GM12878 (cell line): ENCODE results near the gene ULK4. TPM values are rescaled to one million over a fixed set of nuclear protein-coding genes. Genes with fewer than 3 reads are reported as not detected.

Experiments used
- ATAC-seq: fragments of 200-7000 bp; cut with Tn5 transposase; 3 replicates; pipeline ENCODE4 v1.9.1; 2020; ENCODE audit warnings: mild to moderate bottlenecking, moderate library complexity
- BruUV-seq: library from RNA; stranded (reverse); fragments of 400-500 nt; replicated peaks from 2 replicates; lab custom pipeline; 2021; lab: Mats Ljungman, UMichigan
- CTCF ChIA-PET: fragments of 300-600 bp; sonication (Branson Sonifier 250); formaldehyde crosslinking; extraction: SDS; loops from one replicate; lab custom pipeline; 2021; ENCODE audit warnings: inconsistent platforms; lab: Yijun Ruan, JAX
- POLR2A ChIA-PET: fragments of 350-600 bp; formaldehyde crosslinking; extraction: SDS; loops from one replicate; lab custom pipeline; 2021; ENCODE audit warnings: inconsistent platforms; lab: Charles Lee
- RAD21 ChIA-PET: fragments of 300-600 bp; sonication (Branson Sonifier 250); formaldehyde crosslinking; loops from one replicate; lab custom pipeline; 2023; ENCODE audit warnings: antibody characterized with exemption; ENCODE audit not compliant: unreplicated experiment; lab: Charles Lee
- SMC1A ChIA-PET: fragments of 300-600 bp; sonication (Branson Sonifier 250); formaldehyde crosslinking; loops from one replicate; lab custom pipeline; 2023; ENCODE audit not compliant: unreplicated experiment, uncharacterized antibody; lab: Charles Lee
- DNase-seq: peaks from one replicate; pipeline ENCODE4 v3.0.0-alpha.2; 2011; ENCODE audit warnings: low read depth, low spot score
- FAIRE-seq: peaks from 3 replicates; lab custom pipeline; 2011; peaks lifted over from hg19 to GRCh38; lab: Jason Lieb, UNC
- H2AFZ ChIP-seq: 2 replicates; pipeline ENCODE4 v1.6.0; 2011; ENCODE audit warnings: low read depth, low read length, control low read depth; ENCODE audit not compliant: control insufficient read depth
- H3K27ac ChIP-seq: 2 replicates; pipeline ENCODE4 v1.5.1; 2011; ENCODE audit warnings: control low read depth; ENCODE audit not compliant: control insufficient read depth, insufficient read depth
- H3K27me3 ChIP-seq, 2 experiments: replicated peaks in 1 of 2; 2 replicates each; pipeline versions ENCODE4 v1.6.0 to v1.6.1; 2011; ENCODE audit warnings: low read length in 1 of 2; ENCODE audit not compliant: control insufficient read depth in 2 of 2, insufficient read depth in 2 of 2
- H3K36me3 ChIP-seq, 2 experiments: 2 replicates each; pipeline ENCODE4 v1.5.1; 2011; ENCODE audit warnings: low read length in 1 of 2; ENCODE audit not compliant: control insufficient read depth in 2 of 2, insufficient read depth in 2 of 2
- H3K4me1 ChIP-seq: 2 replicates; pipeline ENCODE4 v1.6.1; 2011; ENCODE audit warnings: mild to moderate bottlenecking, low read length, moderate library complexity, mixed read lengths; ENCODE audit not compliant: control insufficient read depth, insufficient read depth
- H3K4me2 ChIP-seq: 2 replicates; pipeline ENCODE4 v1.6.0; 2011; ENCODE audit warnings: control low read depth; ENCODE audit not compliant: control insufficient read depth, insufficient read depth
- H3K4me3 ChIP-seq: fragments of 200-600 bp; sonication (generic); 2 replicates; pipeline ENCODE4 v1.5.1; 2016
- H3K79me2 ChIP-seq: 2 replicates; pipeline ENCODE4 v1.6.0; 2011; ENCODE audit warnings: low read length; ENCODE audit not compliant: control insufficient read depth, insufficient read depth
- H3K9ac ChIP-seq: 2 replicates; pipeline ENCODE4 v1.8.0; 2011; ENCODE audit warnings: low read length, control low read depth, mixed read lengths; ENCODE audit not compliant: control insufficient read depth, insufficient read depth
- H3K9me3 ChIP-seq: replicated peaks from 3 replicates; pipeline ENCODE4 v1.5.1; 2011; ENCODE audit warnings: mild to moderate bottlenecking, low read length; ENCODE audit not compliant: control insufficient read depth, insufficient read depth
- H4K20me1 ChIP-seq: 2 replicates; pipeline ENCODE4 v1.6.0; 2011; ENCODE audit not compliant: control insufficient read depth, insufficient read depth
- CHD2 ChIP-seq: IDR thresholded peaks from 2 replicates; pipeline ENCODE4 v1.6.1; 2011; ENCODE audit warnings: low read depth, low read length, improper control_type of control experiment, borderline replicate concordance
- SKIL ChIP-seq: fragments of 450-650 bp; IDR thresholded peaks from 2 replicates; pipeline ENCODE4 v1.6.1; 2017; ENCODE audit warnings: mild to moderate bottlenecking, low read depth, inconsistent platforms; ENCODE audit not compliant: poor library complexity, severe bottlenecking
- TBL1XR1 ChIP-seq: IDR thresholded peaks from 2 replicates; pipeline ENCODE4 v1.6.1; 2012; ENCODE audit warnings: low read depth, low read length, improper control_type of control experiment
- ZBTB11 ChIP-seq: fragments of 450-650 bp; formaldehyde crosslinking; IDR thresholded peaks from 2 replicates; pipeline ENCODE4 v1.5.0; 2022; ENCODE audit warnings: mild to moderate bottlenecking, missing genetic modification characterization
- whole genome bisulfite sequencing: methylation state at CpG from one replicate; pipeline ENCODE4 v1.1.6; 2016; ENCODE audit warnings: low lambda C conversion rate; ENCODE audit not compliant: insufficient replicate concordance, insufficient coverage; ENCODE audit errors: missing lambda C conversion rate; 5-methylcytosine and 5-hydroxymethylcytosine counted together
- in situ Hi-C: fragments of 300-500 bp; cut with MboI; formaldehyde crosslinking; loops from 9 replicates; pipeline ENCODE4 v1.14.3; 2018; ENCODE audit warnings: mixed read lengths
- intact Hi-C: fragments of 100-400 bp; cut with micrococcal nuclease; formaldehyde crosslinking; loops from one replicate; pipeline ENCODE4 v1.14.2; 2022; ENCODE audit not compliant: unreplicated experiment
- polyA plus RNA-seq, 11 experiments: library from polyadenylated mRNA; depleted of rRNA in 4 of 11; unstranded in 6 of 11; stranded (reverse) in 5 of 11; fragments of >200 nt; fragmentation: Nextera tagmentation in 4 of 11; fragmentation: Illumina TruSeq in 1 of 11; extraction: Ambion mirVana in 4 of 11; extraction: Trizol in 1 of 11; gene quantifications; 1 replicate in 1 of 11; 2 replicates in 10 of 11; pipeline versions ENCODE4 v1.2.1 to v1.2.3, GENCODE V29; 2011 to 2016; ENCODE audit warnings: inconsistent platforms in 2 of 11, missing spikeins in 2 of 11, low read depth in 1 of 11
- total RNA-seq, 4 experiments: library from RNA; depleted of rRNA in 3 of 4; stranded (reverse); fragments of >200 nt in 3 of 4; fragmentation: Illumina TruSeq in 1 of 4; extraction: Trizol in 1 of 4; gene quantifications; 2 replicates each; pipeline versions ENCODE4 v1.2.1 to v1.2.3, GENCODE V29; 2013 to 2021

ULK4 gene
- total and polyA plus RNA-seq, 10 of the 15 experiments (the other 5 are each of a cell fraction or from before 2014, with no cell fraction given) = 3.5 to 7.6 (median 6.3) TPM

GRCh38 chr3:41274944-41275668 is 686.8 kb downstream of the ULK4 start:
- Histone ChIP-seq H3K9ac (no peak overlapping the region), H3K27ac (no peak overlapping the region), H3K4me3 (no peak overlapping the region), H3K79me2 (no peaks in the 10 kb centered on the region), H3K4me2 (no peak overlapping the region), H3K36me3 (no peaks in the 10 kb centered on the region), H3K4me1 (no peaks in the 10 kb centered on the region), H4K20me1 (no peaks in the 10 kb centered on the region), H3K27me3 (no peaks in the 10 kb centered on the region), H2AFZ (no peak overlapping the region), H3K9me3 (no peaks in the 10 kb centered on the region)
- ChIA-PET POLR2A (no interaction called here), RAD21 (no interaction called here), SMC1A (no interaction called here), CTCF (no interaction called here)
- no TSS peak for BruUV-seq
- FAIRE-seq (no peak), DNase-seq (no peak), ATAC-seq (no peak)
- no peak for TF ChIP-seq TBL1XR1
- no peak for TF ChIP-seq SKIL
- intact Hi-C loops (no loop called here), in situ Hi-C loops (no loop called here)

GRCh38 chr3:41272667-41273066 is 689.2 kb downstream of the ULK4 start:
- H3K4me1 ChIP-seq = no peaks in the 10 kb centered on the region
- TF ChIP-seq ZBTB11 (CRISPR knock-in tag) (no peak), CHD2 (no peak)
- TF ChIP-seq, all 136 proteins: peak for 0
- no peak for ATAC-seq
- Histone ChIP-seq H3K9ac (no peak overlapping the region), H3K4me2 (no peak overlapping the region), H3K27ac (no peak overlapping the region), H3K27me3 (no peaks in the 10 kb centered on the region; a peak in 1 of 4 replicates), H3K9me3 (no peaks in the 10 kb centered on the region), H3K36me3 (no peaks in the 10 kb centered on the region), H4K20me1 (no peaks in the 10 kb centered on the region), H3K4me3 (no peak overlapping the region), H3K79me2 (no peaks in the 10 kb centered on the region), H2AFZ (no peak overlapping the region)
- RAD21 ChIA-PET = no interaction called here
- in situ Hi-C loops (no loop called here), intact Hi-C loops (no loop called here)
- no peak for FAIRE-seq
- BruUV-seq = no TSS peak
- POLR2A ChIA-PET = no interaction called here
- SMC1A ChIA-PET = no interaction called here
- DNase-seq = no peak
- 85% methylated on average over 1 of the region's 1 CpG for WGBS
- CTCF ChIA-PET = no interaction called here
